GM12878 (cell line): Measurements from ENCODE around the gene MYO1E.

Source experiments
- CHD1 ChIP-seq: IDR thresholded peaks from 2 replicates; pipeline ENCODE4 v1.6.1; 2012; ENCODE audit warnings: low read depth, low read length, improper control_type of control experiment
- GABPA ChIP-seq: IDR thresholded peaks from 2 replicates; pipeline ENCODE4 v1.6.1; 2014; ENCODE audit warnings: antibody characterized with exemption, low read depth, mild to moderate bottlenecking, inconsistent platforms
- KDM1A ChIP-seq: fragments of 200-600 bp; sonication (generic); IDR thresholded peaks from 2 replicates; pipeline ENCODE4 v1.6.1; 2016; ENCODE audit warnings: borderline replicate concordance
- MXI1 ChIP-seq: fragments of 150-350 bp; IDR thresholded peaks from 2 replicates; pipeline ENCODE4 v1.6.1; 2011; ENCODE audit warnings: low read depth, mild to moderate bottlenecking, inconsistent platforms, low read length, improper control_type of control experiment
- PKNOX1 ChIP-seq: fragments of 450-650 bp; IDR thresholded peaks from 2 replicates; pipeline ENCODE4 v1.6.1; 2016; ENCODE audit warnings: mild to moderate bottlenecking
- POLR2AphosphoS5 ChIP-seq: IDR thresholded peaks from 2 replicates; pipeline ENCODE4 v1.6.1; 2011; ENCODE audit warnings: mild to moderate bottlenecking, low read length, inconsistent platforms
- YY1 ChIP-seq: IDR thresholded peaks from 2 replicates; pipeline ENCODE4 v1.6.1; 2011; ENCODE audit warnings: low read depth, mild to moderate bottlenecking, low read length
- TF ChIP-seq, protein P1 (sequence below): IDR thresholded peaks from 2 replicates; pipeline ENCODE4 v1.6.1; 2011; ENCODE audit warnings: low read depth, mild to moderate bottlenecking, low read length, moderate library complexity, borderline replicate concordance; ENCODE audit errors: extremely low read depth
- TF ChIP-seq, protein P2 (sequence below): fragments of 450-650 bp; IDR thresholded peaks from 2 replicates; pipeline ENCODE4 v1.6.1; 2017; ENCODE audit warnings: borderline replicate concordance

DNA sequence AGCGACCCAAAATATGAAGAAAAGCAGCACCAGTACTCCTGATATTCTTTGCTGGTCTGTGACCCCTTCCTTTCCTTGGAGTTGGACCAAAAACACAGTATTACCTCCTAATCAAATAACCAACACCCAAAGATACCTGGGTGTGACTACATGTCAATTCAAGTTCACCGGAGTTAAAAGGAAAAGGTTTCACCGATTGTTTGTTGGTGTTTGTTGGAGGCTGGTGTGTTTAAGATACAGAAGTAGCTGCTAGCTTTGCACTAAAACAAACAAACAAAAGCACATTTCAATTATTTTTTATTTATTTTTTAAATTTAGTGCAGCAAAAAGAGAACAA is 81.5 kb downstream of the MYO1E start:
- TF ChIP-seq MXI1 (no peak), POLR2AphosphoS5 (no peak), CHD1 (no peak), KDM1A (no peak), GABPA (no peak), PKNOX1 (no peak), YY1 (no peak)
- TF ChIP-seq, protein P1, sequence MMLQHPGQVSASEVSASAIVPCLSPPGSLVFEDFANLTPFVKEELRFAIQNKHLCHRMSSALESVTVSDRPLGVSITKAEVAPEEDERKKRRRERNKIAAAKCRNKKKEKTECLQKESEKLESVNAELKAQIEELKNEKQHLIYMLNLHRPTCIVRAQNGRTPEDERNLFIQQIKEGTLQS = no peak
- TF ChIP-seq, protein P2, sequence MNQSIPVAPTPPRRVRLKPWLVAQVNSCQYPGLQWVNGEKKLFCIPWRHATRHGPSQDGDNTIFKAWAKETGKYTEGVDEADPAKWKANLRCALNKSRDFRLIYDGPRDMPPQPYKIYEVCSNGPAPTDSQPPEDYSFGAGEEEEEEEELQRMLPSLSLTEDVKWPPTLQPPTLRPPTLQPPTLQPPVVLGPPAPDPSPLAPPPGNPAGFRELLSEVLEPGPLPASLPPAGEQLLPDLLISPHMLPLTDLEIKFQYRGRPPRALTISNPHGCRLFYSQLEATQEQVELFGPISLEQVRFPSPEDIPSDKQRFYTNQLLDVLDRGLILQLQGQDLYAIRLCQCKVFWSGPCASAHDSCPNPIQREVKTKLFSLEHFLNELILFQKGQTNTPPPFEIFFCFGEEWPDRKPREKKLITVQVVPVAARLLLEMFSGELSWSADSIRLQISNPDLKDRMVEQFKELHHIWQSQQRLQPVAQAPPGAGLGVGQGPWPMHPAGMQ = no peak
